ENCODE data around the gene ANKRD33B. TPM values are rescaled to one million over a fixed set of nuclear protein-coding genes. Genes with fewer than 3 reads are reported as not detected.

ANKRD33B gene
- total and polyA plus RNA-seq, 2 of the 8 experiments (the other 6 are each of a cell fraction or from before 2014, with no cell fraction given): 6.9 to 20.6 TPM

- Histone ChIP-seq H2AK5ac (ENCODE audit: low read depth, low read length) (no peak overlapping the region), H3K27me3 (replicated peaks in 1 of 4; ENCODE audit: control insufficient read depth in 3 of 4, extremely low read depth in 1 of 4, insufficient read depth in 3 of 4, low read length in 3 of 4) (no peaks in the 10 kb centered on the region), H3K9ac (replicated peaks in 1 of 4; ENCODE audit: extremely low read depth in 1 of 4, low read depth in 3 of 4, low read length in 3 of 4) (no peak overlapping the region), H2BK5ac (ENCODE audit: low read depth, low read length) (no peak overlapping the region), H3K79me2 (ENCODE audit: control insufficient read depth in 1 of 2, insufficient read depth in 2 of 2, low read length in 2 of 2) (no peaks in the 10 kb centered on the region; a peak in 1 of 4 replicates), H4K91ac (replicated peaks; ENCODE audit: insufficient read length, low read length) (no peak overlapping the region), H4K8ac (ENCODE audit: extremely low read depth, insufficient read depth, low read length) (no peak overlapping the region), H3K56ac (replicated peaks; ENCODE audit: insufficient read length, low read depth, low read length) (no peak overlapping the region), H3K14ac (ENCODE audit: insufficient read length) (no peak overlapping the region), H2BK15ac (ENCODE audit: low read length) (no peak overlapping the region), H3K4me3 (ENCODE audit: extremely low read depth in 1 of 4, insufficient read depth in 2 of 4, low read depth in 3 of 4, low read length in 4 of 4) (no peak overlapping the region), H2BK120ac (replicated peaks; ENCODE audit: low read depth, low read length) (no peak overlapping the region), H2AFZ (ENCODE audit: low read length) (no peak overlapping the region), H3K4ac (replicated peaks; ENCODE audit: insufficient read length, low read depth, low read length) (no peak overlapping the region), H2BK12ac (ENCODE audit: low read depth, low read length) (no peak overlapping the region), H3K18ac (ENCODE audit: extremely low read depth, low read length) (no peak overlapping the region), H3K27ac (ENCODE audit: low read depth, low read length) (no peak overlapping the region), H3K4me2 (ENCODE audit: insufficient read depth in 1 of 2, low read depth in 2 of 2, low read length in 2 of 2) (no peak overlapping the region), H4K5ac (ENCODE audit: insufficient read length, low read depth, low read length) (no peak overlapping the region), H3K4me1 (replicated peaks in 1 of 4; ENCODE audit: control insufficient read depth in 3 of 4, insufficient read depth in 4 of 4, low read length in 3 of 4) (peaks cover 2 to 13% (median 6%) of the 10 kb centered on the region in 4 experiments), H4K20me1 (replicated peaks in 1 of 2; ENCODE audit: control insufficient read depth in 1 of 2, insufficient read depth in 2 of 2, low read length in 2 of 2) (peaks cover 0 to 3% of the 10 kb centered on the region in 2 experiments), H3K36me3 (ENCODE audit: control insufficient read depth in 2 of 4, insufficient read depth in 4 of 4, low read length in 3 of 4) (peaks cover 0 to 13% (median under 1%) of the 10 kb centered on the region in 4 experiments; a peak in 5 of 8 replicates), H3K23me2 (ENCODE audit: low read depth, low read length) (0 out of 2 replicates have a peak, but pooled peaks cover 2% of the 10 kb centered on the region), H3K79me1 (ENCODE audit: low read depth, low read length) (peaks cover 4% of the 10 kb centered on the region), H2BK20ac (ENCODE audit: low read length) (no peak overlapping the region), H3K23ac (ENCODE audit: insufficient read length) (no peak overlapping the region), H3K9me3 (ENCODE audit: insufficient read depth in 2 of 2, low read depth in 1 of 2, low read length in 1 of 2) (no peaks in the 10 kb centered on the region)
- TF ChIP-seq HDAC2 (IDR thresholded peaks at IDR 0.05; ENCODE audit: borderline replicate concordance in 1 of 2, low read depth in 2 of 2, low read length in 2 of 2): no peak
- TF ChIP-seq RAD21 (IDR thresholded peaks at IDR 0.05 in 1 of 2, conservative IDR thresholded peaks at IDR 0.05 in 1 of 2; ENCODE audit: low read depth in 2 of 2, low read length in 2 of 2): no peak
- TF ChIP-seq HDAC6 (IDR thresholded peaks at IDR 0.05; ENCODE audit: low read depth, low read length): no peak
- no peak for TF ChIP-seq PHF8 (conservative IDR thresholded peaks at IDR 0.05; ENCODE audit: low read depth, low read length)
- no peak for TF ChIP-seq TBP (IDR thresholded peaks at IDR 0.05; ENCODE audit: low read depth, low read length)
- POLR2A ChIA-PET (ENCODE audit: partially characterized antibody): interaction anchor here (1.2 to 1.6 kb wide), 2 partner anchors 16 to 17 kb away, joined by 3 read pairs; no protein-coding TSS in a partner anchor
- FAIRE-seq (no peak), DNase-seq (ENCODE audit: low read depth in 1 of 2, low spot score in 2 of 2) (no peak)
- CTCF ChIA-PET (ENCODE audit: partially characterized antibody): interaction anchor here (0.6 to 1.9 kb wide), 11 partner anchors 13 to 225 kb away, joined by 3 to 12 read pairs (median 3); no protein-coding TSS in a partner anchor
- 90% methylated on average over 4 of the region's 4 CpGs; no CpG with 5 or more reads in 1 of the 2 experiments for WGBS, 2 experiments (ENCODE audit: extremely low coverage in 1 of 2, insufficient coverage in 1 of 2, insufficient read length in 1 of 2, insufficient replicate concordance in 2 of 2, low coverage in 1 of 2, low lambda C conversion rate in 2 of 2, missing lambda C conversion rate in 1 of 2)
These were observed 89.2 kb downstream of the ANKRD33B start for GRCh38 chr5:10653043-10653442.
